Measurements from ENCODE around the gene RNF183. TPM values are rescaled to one million over a fixed set of nuclear protein-coding genes. Genes with fewer than 3 reads are reported as not detected.

RNF183 gene
- total RNA-seq = 1 to 10 TPM in 2 of 3 donors, under 1 TPM in 1; 0.35 to 1.4 (median 1.1) TPM
- long read RNA-seq, donor 1 = 0 reads
- long read RNA-seq, donor 2 = 0 reads

DNA sequence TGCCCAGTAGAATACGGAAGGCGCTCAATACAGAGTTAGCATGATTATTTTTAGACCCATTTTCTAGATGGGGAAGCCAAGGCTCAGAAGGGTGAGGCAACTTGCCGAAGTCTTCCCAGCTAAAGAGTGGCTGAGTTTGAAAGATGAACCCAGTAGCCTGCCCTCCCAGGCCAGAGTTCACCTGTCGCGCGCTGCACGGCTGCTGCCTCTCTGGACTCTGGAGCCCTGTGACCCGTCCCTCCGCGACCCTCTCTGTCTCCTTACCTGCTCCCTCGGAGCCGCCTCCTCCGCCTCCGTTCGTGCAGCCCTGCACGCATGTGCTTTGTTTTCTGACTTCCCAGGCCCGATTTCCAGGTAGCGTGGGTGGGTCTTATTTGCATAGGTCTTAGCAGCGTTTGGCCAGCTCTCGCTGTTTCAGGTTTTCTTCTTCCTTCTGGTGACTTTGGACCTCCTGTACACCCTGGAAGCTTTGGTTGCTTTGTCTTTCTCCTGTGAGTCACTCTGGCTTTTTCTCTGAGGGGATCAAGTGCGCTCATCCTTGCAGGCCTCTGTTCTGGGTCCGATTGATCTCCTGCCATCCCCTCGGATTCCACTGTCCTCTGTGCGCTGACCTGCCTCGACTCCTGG is at the start of gene RNF183:
Gene RNF183 (minus strand): TSS at position 585 of the 627 bp plus-strand sequence. CDS start 5,192 bp downstream, outside the sequence.
- H3K36me3 ChIP-seq (ENCODE audit: low read depth) = no peaks in the 10 kb centered on the region
- ATAC-seq (peak; percentile 71), DNase-seq (peak; percentile 41 to 60 (median 54))
- H3K4me1 ChIP-seq (ENCODE audit: low read depth) = no peaks in the 10 kb centered on the region
- TF ChIP-seq CTCF (IDR thresholded peaks at IDR 0.05) = no peak
- H3K9me3 ChIP-seq = no peaks in the 10 kb centered on the region
- intact Hi-C loops (cut with DNase I, micrococcal nuclease) = loop anchor here in 1 of 2 donors (10.0 kb wide), 1 partner anchor 102 kb away; the partner anchor contains the start of gene ALAD
- H3K4me3 ChIP-seq = no peak within 1 kb of the TSS

GRCh38 chr9:113352411-113352810 is 49.2 kb upstream of the RNF183 start:
- DNase-seq = no peak
- no peak for TF ChIP-seq CTCF (IDR thresholded peaks at IDR 0.05)
- peaks cover 10% of the 10 kb centered on the region for H3K4me1 ChIP-seq (ENCODE audit: low read depth)
- ATAC-seq = no peak
- no peaks in the 10 kb centered on the region for H3K9me3 ChIP-seq
- H3K36me3 ChIP-seq (ENCODE audit: low read depth) = no peaks in the 10 kb centered on the region
- intact Hi-C loops (cut with DNase I, micrococcal nuclease) = no loop called here
- H3K4me3 ChIP-seq = no peak overlapping the region

DNA sequence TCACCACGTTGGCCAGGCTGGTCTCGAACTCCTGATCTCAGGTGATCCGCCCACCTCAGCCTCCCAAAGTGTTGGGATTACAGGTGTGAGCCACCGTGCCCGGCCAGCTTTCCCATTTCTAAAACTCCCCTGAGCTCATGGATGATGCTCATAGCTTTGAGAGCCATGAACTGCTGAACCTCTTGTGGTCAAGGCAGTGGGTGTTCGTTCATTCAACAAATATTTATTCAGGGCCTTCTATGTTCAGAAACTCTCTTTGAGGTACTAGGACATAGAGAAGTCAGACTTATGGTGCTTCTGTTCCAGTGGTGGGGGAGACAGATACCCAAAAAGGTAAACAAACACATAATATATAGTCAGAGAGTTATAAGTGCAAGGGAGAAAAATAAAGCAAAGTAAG is 48.8 kb upstream of the RNF183 start:
- ATAC-seq (no peak), DNase-seq (no peak)
- TF ChIP-seq CTCF (IDR thresholded peaks at IDR 0.05) = no peak
- intact Hi-C loops (cut with DNase I, micrococcal nuclease) = no loop called here
- H3K4me3 ChIP-seq = no peak overlapping the region
- peaks cover 14% of the 10 kb centered on the region for H3K4me1 ChIP-seq (ENCODE audit: low read depth)
- no peaks in the 10 kb centered on the region for H3K36me3 ChIP-seq (ENCODE audit: low read depth)
- H3K9me3 ChIP-seq = no peaks in the 10 kb centered on the region

DNA sequence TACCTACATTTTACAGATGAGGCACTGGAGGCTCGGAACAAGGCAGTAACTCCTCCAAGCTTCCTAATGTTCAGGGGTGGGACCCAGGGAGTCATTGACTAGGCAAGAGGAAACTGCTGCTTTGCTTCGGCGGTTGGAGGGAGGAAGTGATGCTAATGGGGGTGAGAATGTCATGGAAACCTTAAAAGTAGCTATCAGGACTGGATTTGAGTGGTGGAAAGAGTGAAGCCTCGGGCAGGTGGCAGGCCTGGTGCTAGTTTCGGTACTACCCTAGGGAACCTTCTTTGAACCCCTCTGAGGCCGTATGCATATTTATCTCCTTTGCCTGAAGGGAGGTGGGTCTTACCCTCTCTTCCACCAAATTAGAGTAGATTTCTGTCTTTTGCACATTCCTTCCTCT is 47.8 kb upstream of the RNF183 start:
- Histone ChIP-seq H3K36me3 (ENCODE audit: low read depth) (no peaks in the 10 kb centered on the region), H3K4me1 (ENCODE audit: low read depth) (peaks cover 15% of the 10 kb centered on the region), H3K9me3 (no peaks in the 10 kb centered on the region), H3K4me3 (no peak overlapping the region)
- intact Hi-C loops (cut with DNase I, micrococcal nuclease) = no loop called here
- TF ChIP-seq CTCF (IDR thresholded peaks at IDR 0.05) = no peak
- DNase-seq (no peak), ATAC-seq (peak; percentile 11)

DNA sequence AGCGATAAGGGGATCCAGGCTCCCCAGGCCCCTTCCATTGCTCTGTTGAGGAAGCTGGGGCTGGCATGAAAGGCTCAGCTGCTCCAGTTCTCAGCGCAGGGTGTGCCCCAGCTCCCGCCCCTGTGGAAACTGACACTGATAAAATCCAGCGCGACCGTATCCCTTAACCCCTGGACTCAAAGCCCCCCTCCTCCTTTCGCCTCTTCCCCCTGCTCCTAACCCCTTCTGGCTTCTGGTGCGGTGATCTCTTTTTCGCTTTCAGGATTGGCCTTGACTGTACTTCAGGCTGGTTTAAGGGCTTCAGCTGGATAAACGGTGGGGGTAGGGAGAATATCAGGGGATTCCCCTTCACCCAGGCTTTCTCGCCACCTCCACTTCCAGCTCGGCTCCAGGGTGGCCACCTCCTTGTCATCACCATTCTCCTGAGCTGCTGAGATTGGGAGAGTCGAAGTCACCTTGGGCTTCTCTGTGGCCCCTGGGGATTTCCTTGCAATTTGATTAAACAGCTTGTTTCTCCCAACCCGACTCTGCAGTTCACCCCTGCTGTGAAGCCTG is 47.0 kb upstream of the RNF183 start:
- Histone ChIP-seq H3K36me3 (ENCODE audit: low read depth) (no peaks in the 10 kb centered on the region), H3K4me3 (no peak overlapping the region), H3K9me3 (no peaks in the 10 kb centered on the region), H3K4me1 (ENCODE audit: low read depth) (peaks cover 15% of the 10 kb centered on the region)
- intact Hi-C loops (cut with DNase I, micrococcal nuclease) = no loop called here
- TF ChIP-seq CTCF (IDR thresholded peaks at IDR 0.05) = no peak
- peak; percentile 19 for ATAC-seq
- peak in 1 of 3 donors; percentile 60 for DNase-seq

Data from mucosa of descending colon (tissue), 3 donors.